H1 (cell line): Measurements from ENCODE around the gene CAPN1. TPM values are rescaled to one million over a fixed set of nuclear protein-coding genes. Genes with fewer than 3 reads are reported as not detected.

Experiments
- CTCF ChIA-PET: fragments of 300-600 bp; sonication (Branson Sonifier 250); formaldehyde crosslinking; loops from one replicate; lab custom pipeline; 2021; ENCODE audit not compliant: partially characterized antibody; lab: Charles Lee
- POLR2A ChIA-PET: fragments of 300-600 bp; sonication (Branson Sonifier 250); formaldehyde crosslinking; loops from one replicate; lab custom pipeline; 2021; ENCODE audit warnings: inconsistent platforms; ENCODE audit not compliant: partially characterized antibody; lab: Charles Lee
- DNase-seq, 2 experiments: peaks; one replicate each; pipeline versions ENCODE4 v3.0.0 to v3.0.0-alpha.2; 2010 to 2022; ENCODE audit warnings: low spot score in 2 of 2, low read depth in 1 of 2, mixed read lengths in 1 of 2
- FAIRE-seq: peaks from 2 replicates; lab custom pipeline; 2011; peaks lifted over from hg19 to GRCh38; lab: Jason Lieb, UNC
- H2AFZ ChIP-seq: 2 replicates; pipeline ENCODE4 v1.8.1; 2012; ENCODE audit warnings: low read length, inconsistent platforms
- H2AK5ac ChIP-seq: 2 replicates; pipeline ENCODE4 v1.6.1; 2013; ENCODE audit warnings: low read depth, low read length
- H2BK120ac ChIP-seq: replicated peaks from 2 replicates; pipeline ENCODE3; 2013; ENCODE audit warnings: low read depth, low read length, inconsistent platforms
- H2BK12ac ChIP-seq: 2 replicates; pipeline ENCODE4 v1.6.1; 2013; ENCODE audit warnings: low read depth, low read length
- H2BK15ac ChIP-seq: 2 replicates; pipeline ENCODE4 v1.6.1; 2013; ENCODE audit warnings: low read length
- H2BK20ac ChIP-seq: 2 replicates; pipeline ENCODE4 v1.6.1; 2013; ENCODE audit warnings: low read length
- H2BK5ac ChIP-seq: 2 replicates; pipeline ENCODE4 v1.6.1; 2013; ENCODE audit warnings: low read depth, low read length
- H3K14ac ChIP-seq: 2 replicates; pipeline ENCODE4 v1.6.1; 2013; ENCODE audit warnings: inconsistent platforms; ENCODE audit not compliant: insufficient read length
- H3K18ac ChIP-seq: 2 replicates; pipeline ENCODE4 v1.6.1; 2013; ENCODE audit warnings: low read length; ENCODE audit errors: extremely low read depth
- H3K23ac ChIP-seq: 2 replicates; pipeline ENCODE4 v1.6.1; 2013; ENCODE audit warnings: inconsistent platforms; ENCODE audit not compliant: insufficient read length
- H3K23me2 ChIP-seq: 2 replicates; pipeline ENCODE4 v1.6.1; 2013; ENCODE audit warnings: low read depth, low read length
- H3K27ac ChIP-seq: 2 replicates; pipeline ENCODE4 v1.6.1; 2011; ENCODE audit warnings: low read depth, low read length, inconsistent platforms
- H3K27me3 ChIP-seq, 4 experiments: replicated peaks in 1 of 4; 1 replicate in 1 of 4; 2 replicates in 3 of 4; pipeline versions ENCODE4 v1.6.1 to v1.8.1; 2011 to 2013; ENCODE audit warnings: low read length in 3 of 4, mild to moderate bottlenecking in 3 of 4, inconsistent platforms in 2 of 4, mixed read lengths in 2 of 4, moderate library complexity in 1 of 4; ENCODE audit not compliant: control insufficient read depth in 3 of 4, insufficient read depth in 3 of 4; ENCODE audit errors: extremely low read depth in 1 of 4
- H3K36me3 ChIP-seq, 4 experiments: 2 replicates each; pipeline versions ENCODE4 v1.6.1 to v1.8.1; 2011 to 2013; ENCODE audit warnings: mild to moderate bottlenecking in 4 of 4, low read length in 3 of 4, moderate library complexity in 2 of 4, control low read depth in 1 of 4, inconsistent platforms in 1 of 4; ENCODE audit not compliant: insufficient read depth in 4 of 4, control insufficient read depth in 2 of 4
- H3K4ac ChIP-seq: replicated peaks from 2 replicates; pipeline ENCODE3; 2013; ENCODE audit warnings: low read length, low read depth, mixed read lengths, inconsistent platforms; ENCODE audit not compliant: insufficient read length
- H3K4me1 ChIP-seq, 4 experiments: replicated peaks in 1 of 4; 1 replicate in 1 of 4; 2 replicates in 3 of 4; pipeline versions ENCODE4 v1.6.1 to v1.8.1; 2011 to 2013; ENCODE audit warnings: low read length in 3 of 4, inconsistent platforms in 2 of 4, mixed read lengths in 1 of 4; ENCODE audit not compliant: insufficient read depth in 4 of 4, control insufficient read depth in 3 of 4
- H3K4me2 ChIP-seq, 2 experiments: 2 replicates each; pipeline versions ENCODE4 v1.6.1 to v1.8.1; 2011 to 2013; ENCODE audit warnings: low read depth in 2 of 2, low read length in 2 of 2, control low read depth in 1 of 2, inconsistent platforms in 1 of 2, mild to moderate bottlenecking in 1 of 2; ENCODE audit not compliant: insufficient read depth in 1 of 2
- H3K4me3 ChIP-seq, 4 experiments: fragments of 200-600, 300-600 bp in 1 of 4; sonication (generic), shearing (Covaris generic), sonication (Bioruptor Twin) in 1 of 4; 2 replicates each; pipeline versions ENCODE4 v1.5.1 to v1.8.1; 2011 to 2016; ENCODE audit warnings: low read length in 4 of 4, low read depth in 3 of 4, control low read depth in 2 of 4, inconsistent platforms in 2 of 4, mild to moderate bottlenecking in 2 of 4, mixed read lengths in 1 of 4, moderate library complexity in 1 of 4; ENCODE audit not compliant: insufficient read depth in 2 of 4; ENCODE audit errors: extremely low read depth in 1 of 4
- H3K56ac ChIP-seq: replicated peaks from 2 replicates; pipeline ENCODE3; 2013; ENCODE audit warnings: low read depth, mild to moderate bottlenecking, mixed read lengths, low read length, inconsistent platforms; ENCODE audit not compliant: insufficient read length
- H3K79me1 ChIP-seq: 2 replicates; pipeline ENCODE4 v1.6.1; 2013; ENCODE audit warnings: low read depth, low read length, control low read depth
- H3K79me2 ChIP-seq, 2 experiments: 2 replicates each; pipeline versions ENCODE4 v1.6.1 to v1.8.1; 2012 to 2013; ENCODE audit warnings: low read length in 2 of 2, mild to moderate bottlenecking in 2 of 2, inconsistent platforms in 1 of 2; ENCODE audit not compliant: insufficient read depth in 2 of 2, control insufficient read depth in 1 of 2
- H3K9ac ChIP-seq, 4 experiments: replicated peaks in 1 of 4; 1 replicate in 1 of 4; 2 replicates in 3 of 4; pipeline versions ENCODE4 v1.6.1 to v1.8.1; 2011 to 2013; ENCODE audit warnings: low read depth in 3 of 4, low read length in 3 of 4, control low read depth in 2 of 4, mild to moderate bottlenecking in 2 of 4, moderate library complexity in 2 of 4, inconsistent platforms in 1 of 4; ENCODE audit errors: extremely low read depth in 1 of 4
- H3K9me3 ChIP-seq, 2 experiments: 2 replicates each; pipeline versions ENCODE4 v1.6.1 to v1.8.1; 2012 to 2013; ENCODE audit warnings: mild to moderate bottlenecking in 2 of 2, moderate library complexity in 2 of 2, control low read depth in 1 of 2, inconsistent platforms in 1 of 2, low read depth in 1 of 2, low read length in 1 of 2, mixed read lengths in 1 of 2; ENCODE audit not compliant: insufficient read depth in 2 of 2
- H4K20me1 ChIP-seq, 2 experiments: replicated peaks in 1 of 2; 2 replicates each; pipeline versions ENCODE3 to v1.8.1; 2011 to 2013; ENCODE audit warnings: inconsistent platforms in 2 of 2, low read length in 2 of 2, mild to moderate bottlenecking in 1 of 2; ENCODE audit not compliant: insufficient read depth in 2 of 2, control insufficient read depth in 1 of 2
- H4K5ac ChIP-seq: 2 replicates; pipeline ENCODE4 v1.6.1; 2013; ENCODE audit warnings: low read length, low read depth, mixed read lengths, inconsistent platforms; ENCODE audit not compliant: insufficient read length
- H4K8ac ChIP-seq: 2 replicates; pipeline ENCODE4 v1.8.0; 2013; ENCODE audit warnings: mild to moderate bottlenecking, moderate library complexity, low read length, inconsistent platforms; ENCODE audit not compliant: insufficient read depth; ENCODE audit errors: extremely low read depth
- H4K91ac ChIP-seq: replicated peaks from 2 replicates; pipeline ENCODE3; 2013; ENCODE audit warnings: low read length, mixed read lengths, inconsistent platforms; ENCODE audit not compliant: insufficient read length
- ATF3 ChIP-seq: IDR thresholded peaks from 2 replicates; pipeline ENCODE4 v1.6.1; 2011; ENCODE audit warnings: low read depth, mild to moderate bottlenecking, low read length; ENCODE audit not compliant: insufficient read depth
- BACH1 ChIP-seq: IDR thresholded peaks from 2 replicates; pipeline ENCODE4 v1.6.1; 2012; ENCODE audit warnings: low read length, improper control_type of control experiment
- E2F6 ChIP-seq: IDR thresholded peaks from 2 replicates; pipeline ENCODE4 v1.6.1; 2012; ENCODE audit warnings: inconsistent platforms
- POLR2A ChIP-seq, 2 experiments: IDR thresholded peaks; 1 replicate in 1 of 2; 2 replicates in 1 of 2; pipeline ENCODE4 v1.6.1; 2011; ENCODE audit warnings: low read depth in 2 of 2, low read length in 2 of 2, mild to moderate bottlenecking in 2 of 2; ENCODE audit errors: control extremely low read depth in 1 of 2
- POLR2AphosphoS5 ChIP-seq: IDR thresholded peaks from 2 replicates; pipeline ENCODE4 v1.6.1; 2011; ENCODE audit warnings: low read depth, low read length
- RAD21 ChIP-seq, 2 experiments: IDR thresholded peaks in 1 of 2; conservative IDR thresholded peaks in 1 of 2; 2 replicates each; pipeline ENCODE4 v1.6.1; 2011; ENCODE audit warnings: low read depth in 2 of 2, low read length in 2 of 2, improper control_type of control experiment in 1 of 2, inconsistent platforms in 1 of 2, mild to moderate bottlenecking in 1 of 2, moderate library complexity in 1 of 2
- RNF2 ChIP-seq: fragments of 200-900, 300-1000 bp; sonication (generic); IDR thresholded peaks from 2 replicates; pipeline ENCODE4 v1.7.1; 2016; ENCODE audit warnings: borderline replicate concordance, low read depth, mild to moderate bottlenecking, antibody characterized with exemption, low read length; ENCODE audit not compliant: poor library complexity, severe bottlenecking; ENCODE audit errors: missing control alignments
- SIRT6 ChIP-seq: IDR thresholded peaks from one replicate; pipeline ENCODE4 v1.7.1; 2012; ENCODE audit warnings: low read length, inconsistent platforms
- SP1 ChIP-seq: IDR thresholded peaks from 2 replicates; pipeline ENCODE4 v1.6.1; 2011; ENCODE audit warnings: low read depth, low read length
- SRF ChIP-seq: IDR thresholded peaks from 2 replicates; pipeline ENCODE4 v1.6.1; 2011; ENCODE audit warnings: mild to moderate bottlenecking, low read depth, low read length, moderate library complexity
- SUZ12 ChIP-seq: fragments of 200-600 bp; sonication (generic); IDR thresholded peaks from 2 replicates; pipeline ENCODE4 v1.6.1; 2012; ENCODE audit warnings: mild to moderate bottlenecking, inconsistent platforms, low read length, moderate library complexity, mixed read lengths
- TBP ChIP-seq: IDR thresholded peaks from 2 replicates; pipeline ENCODE4 v1.6.1; 2011; ENCODE audit warnings: low read depth, low read length, improper control_type of control experiment
- whole genome bisulfite sequencing, 2 experiments: shearing (Covaris generic) in 1 of 2; methylation state at CpG; one replicate each; pipeline versions ENCODE4 v1.1.6 to v1.1.7; 2013 to 2015; ENCODE audit warnings: low lambda C conversion rate in 2 of 2, mixed read lengths in 2 of 2, inconsistent platforms in 1 of 2, low coverage in 1 of 2, missing lambda C conversion rate in 1 of 2; ENCODE audit not compliant: insufficient replicate concordance in 2 of 2, insufficient coverage in 1 of 2, insufficient read length in 1 of 2; ENCODE audit errors: extremely low coverage in 1 of 2, missing lambda C conversion rate in 1 of 2; 5-methylcytosine and 5-hydroxymethylcytosine counted together
- polyA plus RNA-seq, 7 experiments: library from polyadenylated mRNA; depleted of rRNA in 3 of 7; stranded (reverse) in 5 of 7; unstranded in 2 of 7; fragments of >200 nt in 5 of 7; fragments of 200-250 nt in 2 of 7; gene quantifications; 1 replicate in 5 of 7; 2 replicates in 1 of 7; 4 replicates in 1 of 7; pipeline versions ENCODE4 v1.2.1 to v1.2.3, GENCODE V29; 2011 to 2013; ENCODE audit warnings: missing spikeins in 2 of 7, mixed read lengths in 2 of 7
- total RNA-seq: library from RNA; stranded (reverse); fragmentation: NEBNext Ultra II Directional; extraction: Animal tissue kit (Norgen Biotek cat#: 25700); gene quantifications from 2 replicates; pipeline ENCODE4 v1.2.1, GENCODE V29; 2021

The CAPN1 gene
- total and polyA plus RNA-seq, 2 of the 8 experiments (the other 6 are each of a cell fraction or from before 2014, with no cell fraction given): 194 to 233 TPM

- H2BK5ac ChIP-seq: peak overlapping the region; percentile 100; the same call in 1 of the 2 replicates
- H3K56ac ChIP-seq: peak overlapping the region; percentile 34
- H4K20me1 ChIP-seq: peaks cover 0 to 11% of the 10 kb centered on the region in 2 experiments
- H3K18ac ChIP-seq: no peak overlapping the region
- no peak overlapping the region for H2AFZ ChIP-seq
- H3K27me3 ChIP-seq: no peaks in the 10 kb centered on the region
- no peak overlapping the region for H3K23ac ChIP-seq
- H3K4ac ChIP-seq: peak overlapping the region; percentile 50
- CTCF ChIA-PET: interaction anchor here (0.6 to 2.9 kb wide), 4 partner anchors 23 to 1195 kb away, joined by 3 to 13 read pairs (median 4); partner anchors contain the start of gene TM7SF2
- H2BK15ac ChIP-seq: no peak overlapping the region
- H3K23me2 ChIP-seq: peaks cover 14% of the 10 kb centered on the region
- no peak overlapping the region; the same call in 1 of the 2 replicates for H3K27ac ChIP-seq
- H3K79me1 ChIP-seq: peaks cover 3% of the 10 kb centered on the region; the same call in 1 of the 2 replicates
- peak overlapping the region; percentile 98 for H4K8ac ChIP-seq
- H3K4me3 ChIP-seq: peak overlapping the region; percentile 84 to 94 (median 88)
- H4K5ac ChIP-seq: no peak overlapping the region
- peaks cover 11 to 27% (median 23%) of the 10 kb centered on the region in 4 experiments; a peak in 7 of 8 replicates for H3K36me3 ChIP-seq
- H3K14ac ChIP-seq: no peak overlapping the region
- POLR2A ChIA-PET: interaction anchor here (1.0 to 15.8 kb wide), 7 partner anchors 7 to 198 kb away, joined by 3 to 305 read pairs (median 20); partner anchors contain the start of genes CAPN1, FAU, GPHA2 and MRPL49
- H3K9me3 ChIP-seq: no peaks in the 10 kb centered on the region
- H2BK120ac ChIP-seq: no peak overlapping the region
- no peak overlapping the region for H2BK20ac ChIP-seq
- 5% methylated on average over 20 of the region's 20 CpGs; no CpG with 5 or more reads in 1 of the 2 experiments for WGBS, 2 experiments
- no peak for DNase-seq
- H3K9ac ChIP-seq: peak overlapping the region in 3 of 4 experiments; percentile 31 to 98 (median 88); a peak in 5 of 7 replicates
- peaks cover 0 to 13% (median 7%) of the 10 kb centered on the region in 4 experiments; a peak in 6 of 7 replicates for H3K4me1 ChIP-seq
- H4K91ac ChIP-seq: no peak overlapping the region
- H3K79me2 ChIP-seq: peaks cover 0 to 15% of the 10 kb centered on the region in 2 experiments; a peak in 1 of 4 replicates
- peak overlapping the region; percentile 77 to 91 for H3K4me2 ChIP-seq
- FAIRE-seq: no peak
- no peak overlapping the region for H2AK5ac ChIP-seq
- no peak overlapping the region for H2BK12ac ChIP-seq
- TF ChIP-seq E2F6: no peak
- TF ChIP-seq RNF2: no peak
- TF ChIP-seq RAD21 (IDR thresholded peaks at IDR 0.05 in 1 of 2, conservative IDR thresholded peaks at IDR 0.05 in 1 of 2; ENCODE audit: low read depth in 2 of 2, low read length in 2 of 2): no peak
- TF ChIP-seq SIRT6: no peak
- TF ChIP-seq TBP: no peak
- no peak for TF ChIP-seq SP1
- no peak for TF ChIP-seq SUZ12
- no peak for TF ChIP-seq BACH1
- no peak for TF ChIP-seq POLR2A (IDR thresholded peaks at IDR 0.05; ENCODE audit: control extremely low read depth in 1 of 2, low read depth in 2 of 2, low read length in 2 of 2)
- no peak for TF ChIP-seq ATF3
- TF ChIP-seq POLR2AphosphoS5: no peak
- TF ChIP-seq SRF: no peak
Measured at GRCh38 chr11:65133724-65134123, 48.0 kb upstream of the CAPN1 start.
